Type B pancreatic cell (in vitro differentiated cells): ENCODE measurements around the gene GMDS. TPM values are rescaled to one million over a fixed set of nuclear protein-coding genes. Genes with fewer than 3 reads are reported as not detected.

Experiments
- DNase-seq: peaks from one replicate; pipeline ENCODE4 v3.0.0; 2021; ENCODE audit warnings: mixed read lengths; ENCODE audit not compliant: unreplicated experiment; ENCODE audit errors: extremely low spot score
- H3K27ac Mint-ChIP-seq: 2 replicates; pipeline ENCODE4 v1.8.0; 2021; ENCODE audit warnings: mild to moderate bottlenecking, mixed read lengths
- H3K27me3 Mint-ChIP-seq: 2 replicates; pipeline ENCODE4 v1.8.0; 2021; ENCODE audit warnings: mixed read lengths
- H3K36me3 Mint-ChIP-seq: 2 replicates; pipeline ENCODE4 v1.8.0; 2021; ENCODE audit warnings: mixed read lengths
- H3K4me1 Mint-ChIP-seq: one replicate; pipeline ENCODE4 v1.8.0; 2021; ENCODE audit warnings: mixed read lengths; ENCODE audit not compliant: unreplicated experiment
- H3K4me3 Mint-ChIP-seq: 2 replicates; pipeline ENCODE4 v1.8.0; 2021; ENCODE audit warnings: mild to moderate bottlenecking, mixed read lengths
- H3K9me3 Mint-ChIP-seq: 2 replicates; pipeline ENCODE4 v1.8.0; 2021; ENCODE audit warnings: mixed read lengths
- CTCF ChIP-seq: fragments of 200-600 bp; sonication (generic); conservative IDR thresholded peaks from 2 replicates; pipeline ENCODE4 v1.5.0; 2021; ENCODE audit warnings: antibody characterized with exemption, mild to moderate bottlenecking
- total RNA-seq: library from RNA; stranded (reverse); gene quantifications from 2 replicates; pipeline ENCODE4 v1.2.1, GENCODE V29; 2021; ENCODE audit warnings: low replicate concordance

Gene GMDS
- total RNA-seq, 1 donor from 2014 or later = 41.3 TPM

- TF ChIP-seq CTCF = no peak
- Mint-ChIP-seq H3K36me3 (no peaks in the 10 kb centered on the region), H3K9me3 (peaks cover 7% of the 10 kb centered on the region), H3K27me3 (no peaks in the 10 kb centered on the region), H3K27ac (no peak overlapping the region), H3K4me3 (no peak overlapping the region), H3K4me1 (peaks cover 29% of the 10 kb centered on the region)
- DNase-seq = no peak
Observed at GRCh38 chr6:2173203-2173961, 72.0 kb downstream of the GMDS start.

- peaks cover 29% of the 10 kb centered on the region for H3K4me1 Mint-ChIP-seq
Observed at GRCh38 chr6:2171728-2172127, 73.7 kb downstream of the GMDS start.

GRCh38 chr6:2168480-2168879 lies 76.9 kb downstream of the GMDS start:
- Mint-ChIP-seq H3K27ac (no peak overlapping the region), H3K36me3 (no peaks in the 10 kb centered on the region), H3K9me3 (no peaks in the 10 kb centered on the region), H3K4me3 (no peak overlapping the region), H3K27me3 (no peaks in the 10 kb centered on the region), H3K4me1 (peaks cover 19% of the 10 kb centered on the region)
- no peak for TF ChIP-seq CTCF
- no peak for DNase-seq

More at GRCh38 chr6:2171728-2172127, 73.7 kb downstream of the GMDS start:
- no peaks in the 10 kb centered on the region for H3K27me3 Mint-ChIP-seq
- no peak overlapping the region for H3K27ac Mint-ChIP-seq
- DNase-seq = no peak
- no peak overlapping the region for H3K4me3 Mint-ChIP-seq
- no peaks in the 10 kb centered on the region for H3K9me3 Mint-ChIP-seq
- no peak for TF ChIP-seq CTCF
- no peaks in the 10 kb centered on the region for H3K36me3 Mint-ChIP-seq

- TF ChIP-seq CTCF = no peak
- no peak for DNase-seq
- Mint-ChIP-seq H3K36me3 (no peaks in the 10 kb centered on the region), H3K27me3 (no peaks in the 10 kb centered on the region), H3K27ac (no peak overlapping the region), H3K4me3 (no peak overlapping the region), H3K9me3 (no peaks in the 10 kb centered on the region), H3K4me1 (peaks cover 17% of the 10 kb centered on the region)
Observed at GRCh38 chr6:2166717-2167116, 78.7 kb downstream of the GMDS start.

- no peaks in the 10 kb centered on the region for H3K36me3 Mint-ChIP-seq
- H3K9me3 Mint-ChIP-seq = no peaks in the 10 kb centered on the region
- peaks cover 13% of the 10 kb centered on the region for H3K4me1 Mint-ChIP-seq
Observed at GRCh38 chr6:2165286-2165685, 80.1 kb downstream of the GMDS start.

More at GRCh38 chr6:2165286-2165685, 80.1 kb downstream of the GMDS start:
- H3K27ac Mint-ChIP-seq = no peak overlapping the region
- no peaks in the 10 kb centered on the region for H3K27me3 Mint-ChIP-seq
- no peak for DNase-seq
- no peak for TF ChIP-seq CTCF
- no peak overlapping the region for H3K4me3 Mint-ChIP-seq
